NOMO-1 treated with DMSO at 0.1 percent for 48 hours (cell line): ENCODE data around the gene THTPA.
"Not testable (repeated sequence)": the region's sequence is repeated elsewhere in the genome, so short reads cannot be mapped to it uniquely, and the experiment has no call there.

Source experiments
- DNase-seq: peaks from one replicate; lab custom pipeline; 2025; ENCODE audit not compliant: unreplicated experiment; lab: John Stamatoyannopoulos, UW

THTPA gene

DNA sequence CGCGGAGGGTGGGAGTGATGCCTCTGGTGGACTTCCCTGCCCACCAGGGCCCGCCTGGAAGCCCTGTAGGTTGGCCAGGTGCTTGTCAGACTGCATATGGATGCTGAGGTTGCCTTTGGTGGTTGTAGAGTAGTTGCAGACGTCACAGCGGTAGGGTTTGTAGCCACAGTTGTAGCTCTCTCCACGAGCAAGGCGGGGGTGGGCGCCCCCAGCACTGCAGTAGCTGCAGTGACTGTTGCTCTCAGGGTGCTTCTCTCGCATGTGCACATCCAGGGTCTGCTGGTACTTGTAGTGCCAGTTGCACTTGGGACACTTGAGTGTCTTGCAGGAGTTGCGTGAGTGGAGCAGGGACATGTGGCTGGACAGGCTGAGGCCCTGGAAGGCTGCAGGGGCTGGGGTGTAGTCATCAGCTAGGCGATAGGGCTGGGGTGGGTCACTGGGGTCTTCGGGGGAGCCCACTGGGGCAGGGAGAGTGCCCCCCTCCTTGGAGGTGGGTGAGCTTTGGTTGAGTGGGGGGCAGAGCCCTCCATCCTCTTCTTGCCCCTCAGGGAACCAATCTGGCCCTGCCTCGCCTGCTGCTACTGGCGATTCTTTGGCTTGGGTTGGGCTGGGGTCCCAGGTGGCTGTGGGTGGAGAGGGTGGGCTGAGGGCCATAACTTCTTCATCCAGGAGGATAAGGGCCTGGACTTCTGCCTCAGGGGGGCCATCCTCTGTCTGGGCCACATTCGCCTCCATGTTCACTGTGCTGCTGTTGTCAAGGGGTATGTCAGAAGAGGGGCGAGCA, 22.2 kb upstream of the THTPA start:
- DNase-seq = no peak

DNA sequence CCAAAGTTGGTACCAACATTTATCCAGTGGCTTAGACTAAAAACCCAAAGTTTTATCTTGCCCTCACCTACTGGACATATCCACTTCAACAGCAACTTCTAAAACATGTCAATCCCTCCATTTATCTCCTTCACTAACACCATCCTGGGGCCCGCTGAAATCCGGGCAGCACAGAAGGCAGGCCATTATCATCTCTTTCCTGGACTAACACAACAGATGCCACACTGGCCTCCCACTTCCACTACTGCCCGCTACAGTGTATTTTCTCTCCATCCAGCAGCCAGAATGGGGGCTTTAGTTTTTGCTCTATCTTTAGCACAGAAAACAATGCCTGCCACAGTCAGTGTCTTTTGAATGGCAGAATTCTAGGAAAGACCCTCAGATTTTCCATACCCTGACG, 20.1 kb upstream of the THTPA start:
- DNase-seq = no peak

DNA sequence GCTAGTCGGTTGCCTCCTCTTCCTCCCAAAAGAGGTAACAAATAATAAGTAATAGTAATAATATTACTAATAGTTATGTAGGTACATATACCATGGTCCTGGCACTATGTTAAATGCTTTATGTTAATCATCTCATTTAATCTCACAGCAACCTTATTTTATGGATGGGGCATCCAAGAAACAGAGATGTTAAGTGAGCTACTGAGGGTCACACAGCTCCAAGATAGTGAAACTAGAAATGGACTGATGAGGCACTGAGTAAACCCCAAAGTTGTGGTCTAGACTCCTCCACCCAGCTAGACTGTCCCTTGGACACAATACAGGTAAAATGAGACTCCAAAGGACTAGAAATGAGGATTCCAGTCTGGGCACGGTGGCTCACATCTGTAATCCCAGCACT, 19.6 kb upstream of the THTPA start:
- no peak for DNase-seq

DNA sequence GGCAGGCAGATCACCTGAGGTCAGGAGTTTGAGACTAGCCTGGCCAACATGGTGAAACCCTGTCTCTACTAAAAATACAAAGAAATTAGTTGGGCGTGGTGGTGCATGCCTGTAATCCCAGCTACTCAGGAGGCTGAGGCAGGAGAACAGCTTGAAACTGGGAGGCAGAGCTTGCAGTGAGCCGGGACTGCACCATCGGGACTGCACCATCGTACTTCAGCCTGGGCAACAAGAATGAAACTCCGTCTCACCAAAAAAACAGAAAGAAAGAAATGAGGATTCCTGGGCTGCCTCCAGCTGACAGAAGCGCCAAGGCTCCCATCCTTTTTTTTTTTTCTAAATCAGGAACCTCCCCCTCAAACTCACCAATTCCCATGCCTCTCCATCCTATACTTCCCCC, 19.2 kb upstream of the THTPA start:
- not testable (repeated sequence) for DNase-seq

DNA sequence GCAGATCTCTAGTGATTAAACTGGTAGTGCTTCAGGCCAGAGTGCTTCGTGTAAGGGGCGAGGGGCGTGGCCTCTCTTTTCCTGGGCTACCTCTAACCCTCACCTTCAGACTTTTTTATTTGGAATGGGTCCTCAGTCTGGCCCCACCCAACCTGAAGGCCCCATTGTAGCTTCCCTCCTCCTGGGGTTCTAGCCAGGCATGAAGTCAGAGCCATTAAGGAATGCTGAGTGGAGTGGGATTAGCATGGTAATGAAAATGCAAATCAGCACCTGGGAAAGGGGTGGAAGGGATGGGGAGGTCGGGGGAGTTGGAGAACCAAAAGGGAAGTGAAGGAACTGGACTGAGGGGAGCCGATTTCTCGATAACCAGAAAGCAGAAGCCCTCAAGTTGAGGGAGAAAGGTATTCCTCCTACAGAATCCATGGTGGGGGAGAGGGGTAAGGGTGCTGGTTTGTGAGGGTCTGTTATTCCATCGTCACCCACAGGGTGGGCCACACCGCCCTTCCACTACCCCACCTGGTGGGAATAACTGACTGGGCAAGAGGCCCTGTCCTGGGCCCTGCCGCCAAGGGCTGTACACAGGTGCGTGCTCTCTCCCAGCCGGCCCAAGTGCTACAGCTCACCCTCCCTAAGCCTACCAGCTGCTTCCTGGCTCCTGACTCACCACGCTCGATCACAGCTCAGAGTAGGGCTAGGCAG, 18.6 kb upstream of the THTPA start:
- no peak for DNase-seq

DNA sequence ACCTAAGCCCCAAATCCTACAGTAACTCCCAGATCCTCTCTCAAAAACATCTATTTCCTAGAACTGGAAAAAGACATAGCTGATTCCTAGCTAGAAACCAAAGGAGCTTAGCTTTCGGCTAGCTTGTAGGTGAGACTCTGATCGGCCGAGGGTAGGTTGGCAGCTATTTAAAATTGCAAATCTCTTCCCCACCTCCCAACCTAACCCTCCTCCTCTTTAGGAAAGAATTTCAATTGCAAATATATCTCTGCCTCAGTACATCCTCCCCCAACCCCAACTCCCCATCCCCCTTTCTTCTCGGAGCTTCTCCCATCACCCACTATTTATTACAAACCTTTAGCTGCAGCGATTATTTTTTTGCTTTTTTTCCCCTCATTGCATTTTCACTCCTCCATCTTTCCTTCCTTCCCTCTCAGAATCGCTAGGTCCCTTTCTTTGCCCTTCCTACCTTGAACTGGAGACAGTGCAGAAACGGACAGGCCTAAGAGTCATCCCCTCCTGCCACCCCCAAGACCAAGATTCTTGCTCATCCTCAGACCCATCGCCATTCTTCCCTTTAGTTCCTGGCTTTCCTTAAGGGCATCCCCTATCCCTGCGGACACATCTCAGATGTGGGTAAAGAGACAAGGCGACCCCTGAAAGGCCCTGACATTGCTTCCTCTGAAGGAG, 17.9 kb upstream of the THTPA start:
- no peak for DNase-seq

DNA sequence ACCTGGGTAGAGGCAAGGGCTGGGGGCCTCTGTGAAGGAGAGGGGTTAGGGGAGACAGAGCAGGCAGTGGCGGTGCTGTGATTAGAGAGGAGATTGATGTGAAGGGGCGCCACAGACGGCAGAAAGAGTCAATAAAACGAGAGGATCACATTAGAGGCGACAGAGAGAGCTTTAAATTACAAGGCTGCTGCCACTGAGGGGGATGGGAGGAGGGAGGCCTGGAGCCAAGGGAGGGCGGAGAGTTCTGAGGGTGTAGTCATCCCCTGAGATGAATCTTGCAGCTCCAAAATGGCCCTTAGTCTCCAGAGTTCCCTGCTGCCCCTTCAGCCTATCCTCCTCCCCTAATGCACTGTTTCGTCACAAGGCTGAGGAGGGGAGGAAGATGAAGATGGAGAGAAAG, 17.3 kb upstream of the THTPA start:
- no peak for DNase-seq

DNA sequence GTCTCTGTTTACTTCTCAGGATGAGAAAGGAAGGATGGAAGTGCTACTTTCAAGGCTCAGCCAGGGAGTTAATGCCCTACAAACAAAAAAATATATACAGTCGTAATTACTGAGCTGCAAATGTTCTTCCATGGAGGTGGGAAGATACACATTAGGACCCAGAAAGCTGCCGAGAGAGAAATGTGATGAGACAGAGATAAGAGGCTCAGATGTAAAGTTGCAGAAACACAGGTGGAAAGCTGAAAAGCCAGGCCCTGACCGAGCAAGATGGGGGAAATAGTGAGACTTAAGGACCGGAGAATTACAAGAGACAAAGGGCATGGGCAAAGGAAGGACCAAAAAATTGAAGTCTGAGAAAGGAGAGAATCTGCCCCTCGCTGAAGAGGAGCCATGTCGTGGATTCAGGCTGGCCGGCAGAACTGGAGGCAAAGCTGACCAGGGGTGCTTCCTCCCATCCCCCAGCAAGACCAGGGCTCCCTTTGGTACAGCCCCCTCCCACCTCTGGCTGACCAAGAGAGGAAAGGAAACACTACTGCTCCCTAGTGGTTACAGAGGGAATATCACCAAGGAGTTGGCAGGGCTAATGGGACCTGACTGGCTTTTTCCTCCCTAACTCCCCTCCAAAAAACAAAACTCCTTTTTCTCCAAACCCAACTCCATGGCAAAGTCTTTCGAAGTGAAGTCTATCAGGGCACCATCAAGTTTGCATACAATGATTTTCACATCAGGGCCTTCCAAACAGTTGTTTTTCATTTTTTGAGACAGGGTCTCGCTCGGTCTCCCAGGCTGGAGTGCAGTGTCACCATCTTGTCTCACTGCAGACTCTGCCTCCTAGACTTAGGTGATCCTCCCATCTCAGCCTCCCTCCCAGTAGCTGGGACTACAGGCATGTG, 16.6 kb upstream of the THTPA start:
- DNase-seq = no peak

DNA sequence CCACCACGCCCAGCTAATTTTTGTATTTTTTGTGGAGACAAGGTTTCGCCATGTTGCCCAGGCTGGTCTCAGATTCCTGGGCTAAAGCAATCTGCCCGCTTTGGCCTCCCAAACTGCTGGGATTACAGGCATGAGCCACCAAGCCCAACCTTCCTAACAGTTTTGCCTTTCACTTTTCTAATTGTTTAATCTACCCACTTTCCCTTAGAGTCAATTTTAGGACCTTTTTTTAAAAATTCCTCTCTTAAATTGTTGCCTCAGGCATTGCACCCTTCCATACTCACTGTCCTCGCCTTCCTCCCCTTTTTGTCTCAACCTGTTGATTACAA, 16.0 kb upstream of the THTPA start:
- DNase-seq = no peak

DNA sequence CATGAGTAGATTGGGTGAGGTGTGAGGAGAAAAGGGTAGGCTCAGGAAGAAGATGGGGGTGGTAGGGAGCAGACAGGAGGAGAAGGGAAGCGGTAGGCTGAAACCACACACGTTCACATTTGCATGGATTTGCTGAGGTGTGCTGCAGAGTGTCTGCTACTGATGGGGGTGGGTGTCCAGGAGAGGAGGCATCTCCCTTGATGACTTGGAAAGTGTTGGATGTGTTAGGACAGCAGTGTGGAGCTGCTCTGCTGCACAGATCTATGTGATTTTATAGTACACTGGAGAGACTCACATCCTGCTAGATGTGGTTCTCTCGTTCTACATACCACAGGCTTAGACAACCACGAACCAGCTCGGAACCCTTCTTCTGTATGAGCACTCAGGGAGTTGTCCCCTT, 13.8 kb upstream of the THTPA start:
- DNase-seq = no peak

DNA sequence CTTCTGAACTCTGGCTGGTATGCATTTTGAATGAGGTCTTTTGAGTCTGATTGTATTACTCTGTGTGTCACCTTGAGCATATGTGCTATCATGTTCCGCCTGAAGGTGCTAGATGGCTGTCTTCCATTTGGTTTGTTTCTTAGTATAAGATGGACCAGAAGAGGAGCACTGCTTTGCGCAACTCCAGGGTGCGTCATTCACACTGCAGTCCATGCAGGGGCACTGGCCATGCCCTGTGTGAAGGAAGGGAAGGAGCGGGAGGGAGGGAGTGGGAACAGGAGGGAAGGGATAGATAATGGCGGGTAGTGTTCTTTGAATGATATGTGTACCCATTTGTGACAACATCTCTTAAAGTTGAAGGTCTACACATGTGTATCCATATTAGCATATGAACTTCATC, 12.7 kb upstream of the THTPA start:
- DNase-seq = no peak

DNA sequence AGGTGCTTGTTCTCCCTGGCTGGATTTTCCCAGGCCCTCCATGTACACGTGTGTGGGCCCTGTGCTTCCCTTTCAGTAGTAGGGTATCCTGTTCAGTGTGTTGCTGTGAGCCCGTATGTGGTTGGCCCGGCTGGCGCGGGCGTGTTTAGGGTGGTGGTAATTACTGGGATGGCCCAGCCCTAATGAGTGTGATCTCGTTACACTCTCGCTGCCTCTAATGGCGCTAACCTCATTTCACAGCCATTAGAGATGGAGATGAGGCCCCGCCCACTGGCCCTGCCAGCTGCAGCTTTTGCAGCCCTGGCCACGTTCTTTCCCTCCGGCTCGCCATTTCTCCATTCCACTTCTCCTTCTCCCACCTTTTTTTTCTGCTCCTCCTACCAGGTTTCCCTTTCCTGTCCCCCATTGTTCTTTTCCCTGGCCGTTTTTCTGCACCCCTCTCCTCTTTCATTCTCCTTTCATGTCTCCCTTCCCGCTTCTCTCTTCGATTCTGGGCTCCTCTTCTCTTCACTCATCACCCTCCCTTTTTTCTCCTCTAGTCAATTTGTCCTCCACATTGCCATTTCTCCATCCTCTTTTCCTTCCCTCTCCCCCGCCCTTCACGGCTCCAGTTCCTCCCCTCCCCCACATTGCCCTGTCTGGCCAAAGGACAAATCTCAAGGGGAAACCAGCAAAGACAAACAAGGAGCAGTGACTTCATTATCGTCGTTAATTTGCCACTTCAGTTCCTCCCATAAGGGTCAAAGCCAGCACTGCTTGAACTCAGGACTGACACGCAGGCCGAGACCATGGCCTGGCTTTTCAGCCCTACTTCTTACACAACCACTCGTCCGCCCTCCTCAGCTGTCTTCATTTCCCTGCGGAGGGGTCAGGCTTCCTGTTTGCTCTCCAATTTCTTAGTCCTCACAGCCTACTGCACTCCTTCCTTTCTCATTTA, 11.3 kb upstream of the THTPA start:
- DNase-seq = no peak

DNA sequence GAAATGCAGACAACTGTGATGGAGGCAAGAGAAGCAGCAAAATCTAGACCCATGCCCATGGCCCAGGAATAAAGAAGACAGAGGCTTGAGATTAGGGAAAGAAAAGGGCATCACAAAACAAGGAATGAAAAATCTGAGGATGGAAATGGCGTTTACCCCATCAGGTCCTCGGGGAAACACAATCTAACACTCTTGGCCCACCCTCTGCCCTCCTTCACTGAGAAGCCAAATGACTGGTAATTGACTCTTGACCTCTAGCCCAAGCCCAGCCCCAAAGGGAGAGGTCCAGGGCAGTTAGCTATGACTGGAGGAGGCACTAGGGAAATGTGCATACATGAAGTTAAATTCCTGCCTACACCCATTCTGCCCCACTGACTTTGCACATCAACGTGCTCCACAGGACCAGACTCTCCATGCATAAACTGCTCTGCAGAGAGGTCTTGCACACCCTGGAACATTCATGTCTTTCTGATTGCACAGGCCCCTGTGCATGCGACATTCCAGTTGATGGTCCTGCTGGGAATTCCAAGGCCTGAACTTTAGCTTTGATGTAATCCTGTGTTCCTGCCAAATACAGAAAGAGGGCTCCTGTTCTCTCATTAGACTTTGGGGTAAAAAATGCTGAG, 10.2 kb upstream of the THTPA start:
- no peak for DNase-seq

DNA sequence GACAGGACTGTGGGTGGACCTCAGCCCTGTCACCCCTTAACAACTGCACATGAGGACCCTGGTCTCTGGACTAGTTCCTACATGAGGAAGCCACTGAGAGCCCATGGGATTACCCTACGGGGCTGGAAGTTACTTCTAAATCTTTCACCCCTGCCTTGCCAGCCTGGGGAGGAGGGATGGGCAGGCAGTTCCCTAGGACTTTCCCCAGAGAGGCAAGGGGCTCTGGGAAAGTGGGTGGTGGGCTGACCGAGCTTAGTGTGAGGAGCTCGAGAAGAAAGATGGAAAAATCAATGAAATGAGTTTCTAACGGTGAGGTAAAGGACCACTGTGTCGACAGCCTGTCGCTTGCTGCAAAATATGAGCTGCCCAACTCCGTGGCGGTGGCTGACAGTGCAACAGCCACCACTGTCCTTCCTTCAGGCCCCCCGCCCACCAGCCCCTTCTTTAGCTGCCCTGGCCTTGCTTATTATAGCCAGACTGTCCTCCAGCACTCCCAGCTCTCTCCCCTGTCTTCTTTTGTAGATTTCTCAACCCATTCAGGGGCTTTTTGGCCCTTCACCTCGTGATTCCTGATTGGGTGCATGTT, 9.5 kb upstream of the THTPA start:
- DNase-seq = no peak

DNA sequence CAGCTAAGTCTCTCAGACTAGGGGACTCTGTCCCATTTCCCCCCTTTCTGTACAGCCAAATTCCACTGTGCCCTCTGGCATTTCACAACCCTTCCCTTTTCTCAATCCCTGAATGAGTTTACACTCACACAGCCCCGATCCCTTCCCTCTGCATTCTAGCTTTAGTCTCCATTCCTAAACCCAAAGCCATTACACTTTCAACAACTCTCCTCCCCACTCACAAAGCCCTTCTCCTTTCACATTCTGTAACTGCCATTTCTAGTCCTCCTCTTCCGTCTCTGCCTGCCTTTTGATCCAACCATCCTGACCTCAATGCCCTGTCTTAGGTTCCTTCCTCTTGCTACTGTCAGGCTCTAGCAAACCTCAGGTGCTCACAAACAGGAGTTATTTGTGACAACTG, 8.1 kb upstream of the THTPA start:
- DNase-seq = no peak

DNA sequence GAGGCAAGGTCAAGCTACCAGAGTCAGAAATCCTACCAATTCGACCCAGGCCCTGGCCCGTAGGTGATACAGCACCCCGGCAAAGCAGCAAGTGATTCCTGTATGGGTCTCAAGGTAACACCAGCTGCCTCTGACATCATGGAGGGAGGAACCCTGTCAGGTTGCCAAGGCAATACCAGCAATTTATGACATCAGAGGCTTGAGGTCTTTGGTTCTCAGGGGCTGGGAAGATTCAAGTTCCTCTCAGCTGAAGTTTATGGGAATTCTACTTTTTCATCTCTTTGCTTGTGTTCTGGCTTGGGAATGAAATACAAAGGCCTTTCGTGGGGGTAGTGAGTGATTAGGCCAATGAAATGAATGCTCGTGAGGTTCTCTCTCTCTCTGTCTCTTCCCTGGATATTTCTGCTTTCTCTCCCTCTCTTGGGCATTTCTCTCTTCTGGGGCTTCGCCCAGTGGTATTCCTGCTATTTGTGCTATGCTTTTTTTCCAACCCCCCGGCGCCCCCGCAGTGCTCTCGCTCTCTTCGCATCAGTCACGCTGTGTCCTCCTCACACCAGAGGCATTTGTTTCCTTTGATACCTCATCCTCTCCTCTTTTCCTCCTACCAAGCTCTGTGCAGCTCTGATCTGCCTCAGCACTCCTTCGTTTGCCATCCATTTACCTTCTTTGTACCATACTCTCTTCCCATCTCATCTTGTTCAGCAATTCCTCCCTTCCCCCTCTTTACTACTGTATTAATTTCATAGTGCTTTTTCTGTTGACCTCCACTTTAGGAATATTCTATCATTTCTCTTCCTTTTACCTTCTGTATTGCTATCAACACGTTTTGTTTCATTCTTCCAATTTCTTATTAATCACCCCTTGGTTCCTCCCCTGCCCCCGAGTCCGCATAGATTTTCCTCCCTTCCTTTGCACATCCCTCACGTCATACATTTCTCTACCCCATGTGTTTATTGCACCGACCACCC, 7.4 kb upstream of the THTPA start:
- DNase-seq = no peak

DNA sequence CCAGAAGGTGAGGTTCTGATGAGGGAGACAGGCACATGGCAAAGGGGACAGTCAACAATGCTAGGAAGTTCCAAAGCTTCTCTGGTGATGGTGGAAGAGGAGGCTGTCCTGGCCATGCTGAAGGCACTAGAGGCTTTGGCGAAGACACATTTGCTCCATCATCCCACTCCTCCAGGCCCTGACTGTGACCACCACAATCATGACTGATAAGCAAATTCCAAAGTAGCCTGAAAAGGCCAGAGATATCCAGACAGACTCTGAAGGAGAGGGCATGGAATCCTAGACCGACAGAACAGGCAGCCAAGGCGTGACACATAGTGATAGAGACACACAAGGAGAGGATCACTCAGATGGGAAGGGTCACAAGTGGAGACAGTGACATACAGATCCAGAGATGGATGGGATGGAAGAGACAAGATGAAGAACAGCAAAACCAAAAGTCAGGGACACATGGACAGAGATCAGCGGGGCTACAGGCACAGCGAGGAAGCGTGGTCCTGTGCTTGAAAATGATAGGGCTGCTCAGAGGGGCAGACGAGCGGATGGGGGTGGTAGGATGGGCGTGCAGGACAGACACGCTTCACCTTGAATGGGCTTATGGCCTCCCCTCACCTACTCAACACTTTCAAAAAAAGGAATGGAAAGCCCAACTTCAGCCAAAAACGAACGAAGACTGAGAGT, 5.8 kb upstream of the THTPA start:
- no peak for DNase-seq

DNA sequence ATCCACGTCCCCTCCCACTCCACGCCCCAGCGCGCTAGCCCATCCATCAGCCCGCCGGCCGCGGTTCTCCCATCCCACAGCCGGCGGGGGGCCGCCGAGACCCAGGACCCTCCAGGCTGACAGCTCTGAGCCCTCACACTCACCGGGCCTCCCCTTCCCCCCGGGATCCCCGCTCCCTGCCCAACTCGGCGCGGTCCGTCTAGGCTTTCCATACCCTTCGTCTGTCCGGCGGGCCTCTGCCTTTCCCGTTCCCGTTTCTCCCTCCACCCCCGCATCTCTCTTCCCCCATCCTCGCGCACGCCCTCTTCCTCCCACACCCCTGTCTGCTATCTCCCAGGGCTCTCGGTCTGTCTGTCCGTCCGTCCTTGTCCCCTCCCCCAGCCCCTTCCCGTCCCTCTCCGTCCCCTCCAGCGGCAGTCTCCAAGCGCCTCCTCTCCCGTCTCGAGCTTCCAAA, 5.2 kb upstream of the THTPA start:
- DNase-seq = no peak
